Cardiac muscle cell (in vitro differentiated cells and primary cell): ENCODE data around the gene R3HDML. TPM values are rescaled to one million over a fixed set of nuclear protein-coding genes. Genes with fewer than 3 reads are reported as not detected.
"Not testable (repeated sequence)": the region's sequence is repeated elsewhere in the genome, so short reads cannot be mapped to it uniquely, and the experiment has no call there.

Experiments used
- DNase-seq, 2 donors: peaks; one replicate each; pipeline versions ENCODE4 v3.0.0 to v3.0.0-alpha.2; 2010 to 2017; ENCODE audit warnings: low read depth in 1 of 2, low spot score in 1 of 2
- H3K27ac ChIP-seq: fragments of 200-600 bp; sonication (generic); 2 replicates; pipeline ENCODE4 v1.5.1; 2016
- H3K27me3 ChIP-seq: fragments of 200-600 bp; sonication (generic); 2 replicates; pipeline ENCODE4 v1.6.0; 2016; ENCODE audit warnings: control low read depth
- H3K36me3 ChIP-seq: fragments of 200-600 bp; sonication (generic); 2 replicates; pipeline ENCODE4 v1.5.1; 2016; ENCODE audit warnings: control low read depth
- H3K4me1 ChIP-seq: fragments of 200-600 bp; sonication (generic); 2 replicates; pipeline ENCODE4 v1.8.1; 2017; ENCODE audit warnings: low read depth, mild to moderate bottlenecking, mixed run types
- H3K4me3 ChIP-seq: fragments of 200-600 bp; sonication (generic); 2 replicates; pipeline ENCODE4 v1.5.1; 2016; ENCODE audit warnings: mild to moderate bottlenecking
- H3K9me3 ChIP-seq: fragments of 200-600 bp; sonication (generic); 2 replicates; pipeline ENCODE4 v1.5.1; 2017; ENCODE audit warnings: low read depth, mild to moderate bottlenecking, control low read depth
- CTCF ChIP-seq: IDR thresholded peaks from 2 replicates; pipeline ENCODE4 v1.5.1; 2012; ENCODE audit warnings: low read depth, mild to moderate bottlenecking, low read length
- polyA plus RNA-seq: library from polyadenylated mRNA; unstranded; fragments of >200 nt; fragmentation: Nextera tagmentation; extraction: Ambion mirVana; gene quantifications from 2 replicates; pipeline ENCODE4 v1.2.1, GENCODE V29; 2016
- total RNA-seq: library from RNA; depleted of rRNA; stranded (reverse); fragments of >200 nt; gene quantifications from 2 replicates; pipeline ENCODE4 v1.2.3, GENCODE V29; 2016

The R3HDML gene
- total and polyA plus RNA-seq, 2 experiments from 2014 or later = not detected

- no peaks in the 10 kb centered on the region for H3K4me1 ChIP-seq
- H3K4me3 ChIP-seq = no peak overlapping the region
- no peaks in the 10 kb centered on the region for H3K9me3 ChIP-seq
- no peaks in the 10 kb centered on the region for H3K27me3 ChIP-seq
- no peak overlapping the region for H3K27ac ChIP-seq
- no peak for DNase-seq
- no peak for TF ChIP-seq CTCF
- no peaks in the 10 kb centered on the region for H3K36me3 ChIP-seq
Measured at GRCh38 chr20:44345147-44345546, 8.3 kb downstream of the R3HDML start.

DNA sequence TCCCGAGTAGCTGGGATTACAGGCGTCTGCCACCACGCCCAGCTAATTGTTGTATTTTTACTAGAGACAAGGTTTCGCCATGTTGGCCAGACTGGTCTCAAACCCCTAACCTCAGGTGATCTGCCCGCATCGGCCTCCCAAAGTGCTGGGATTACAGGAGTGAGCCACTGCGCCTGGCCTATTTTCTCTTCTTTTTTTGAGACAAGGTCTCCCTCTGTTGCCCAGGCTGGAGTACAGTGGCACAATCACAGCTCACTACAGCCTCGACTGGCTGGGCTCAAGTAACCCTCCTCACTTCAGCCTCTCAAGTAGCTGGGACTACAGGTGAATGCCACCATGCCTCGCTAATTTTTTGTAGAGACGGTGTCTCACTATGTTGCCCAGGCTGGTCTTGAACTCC lies 9.1 kb downstream of the R3HDML start:
- not testable (repeated sequence) for H3K27me3 ChIP-seq, H3K27ac ChIP-seq, H3K36me3 ChIP-seq, DNase-seq, H3K9me3 ChIP-seq, H3K4me3 ChIP-seq, H3K4me1 ChIP-seq

DNA sequence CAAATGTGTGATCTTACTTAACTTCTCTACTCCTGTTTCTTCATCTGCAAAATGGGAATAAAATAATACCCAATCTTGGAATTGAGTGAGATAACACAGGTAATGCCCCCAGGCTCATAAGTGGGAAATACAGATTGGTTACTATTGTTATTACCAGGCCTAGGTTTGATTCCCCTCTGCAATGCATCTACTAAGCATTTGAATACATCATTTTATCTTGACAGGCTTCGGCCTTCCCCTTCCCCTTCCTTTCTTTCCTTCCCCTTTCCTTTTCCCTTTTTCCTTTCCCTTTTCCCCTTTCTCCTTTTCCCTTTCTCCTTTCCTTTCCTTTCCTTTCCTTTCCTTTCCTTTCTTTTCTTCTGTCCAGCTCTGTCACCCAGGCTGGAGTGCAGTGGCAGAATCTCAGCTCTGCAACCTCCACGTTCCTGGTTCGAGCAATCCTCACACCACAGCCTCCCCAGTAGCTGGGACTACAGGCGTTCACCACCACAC lies 11.4 kb downstream of the R3HDML start:
- TF ChIP-seq CTCF = no peak
- H3K4me1 ChIP-seq = no peaks in the 10 kb centered on the region
- DNase-seq = no peak
- H3K9me3 ChIP-seq = no peaks in the 10 kb centered on the region
- H3K27ac ChIP-seq = no peak overlapping the region
- H3K36me3 ChIP-seq = no peaks in the 10 kb centered on the region
- H3K4me3 ChIP-seq = no peak overlapping the region
- no peaks in the 10 kb centered on the region for H3K27me3 ChIP-seq

GRCh38 chr20:44349349-44349748 lies 12.5 kb downstream of the R3HDML start:
- Histone ChIP-seq H3K9me3 (no peaks in the 10 kb centered on the region), H3K36me3 (no peaks in the 10 kb centered on the region)

DNA sequence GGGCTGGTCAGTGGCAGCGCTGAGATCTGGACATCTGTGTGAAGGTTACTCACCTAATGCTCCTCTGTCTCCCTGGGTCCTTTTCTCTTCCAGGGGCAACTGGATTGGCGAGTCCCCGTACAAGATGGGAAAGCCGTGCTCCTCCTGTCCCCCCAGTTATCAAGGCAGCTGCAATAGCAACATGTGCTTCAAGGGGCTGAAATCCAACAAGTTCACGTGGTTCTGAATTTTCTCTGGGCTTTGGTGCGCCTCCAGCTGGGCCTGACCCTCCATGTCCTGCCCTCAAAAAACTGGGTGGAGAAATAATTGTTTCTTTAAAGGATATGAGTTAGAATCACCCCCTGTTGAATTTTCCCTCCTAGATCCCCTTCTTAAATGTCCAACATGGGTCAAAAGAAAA lies 13.7 kb downstream of the R3HDML start:
- Histone ChIP-seq H3K4me1 (no peaks in the 10 kb centered on the region), H3K27ac (no peak overlapping the region), H3K9me3 (no peaks in the 10 kb centered on the region), H3K36me3 (no peaks in the 10 kb centered on the region), H3K4me3 (no peak overlapping the region), H3K27me3 (no peaks in the 10 kb centered on the region)
- DNase-seq = no peak
- TF ChIP-seq CTCF = no peak

More at GRCh38 chr20:44349349-44349748, 12.5 kb downstream of the R3HDML start:
- H3K27ac ChIP-seq = no peak overlapping the region
- no peaks in the 10 kb centered on the region for H3K4me1 ChIP-seq
- H3K4me3 ChIP-seq = no peak overlapping the region
- no peak for TF ChIP-seq CTCF
- H3K27me3 ChIP-seq = no peaks in the 10 kb centered on the region
- DNase-seq = no peak

DNA sequence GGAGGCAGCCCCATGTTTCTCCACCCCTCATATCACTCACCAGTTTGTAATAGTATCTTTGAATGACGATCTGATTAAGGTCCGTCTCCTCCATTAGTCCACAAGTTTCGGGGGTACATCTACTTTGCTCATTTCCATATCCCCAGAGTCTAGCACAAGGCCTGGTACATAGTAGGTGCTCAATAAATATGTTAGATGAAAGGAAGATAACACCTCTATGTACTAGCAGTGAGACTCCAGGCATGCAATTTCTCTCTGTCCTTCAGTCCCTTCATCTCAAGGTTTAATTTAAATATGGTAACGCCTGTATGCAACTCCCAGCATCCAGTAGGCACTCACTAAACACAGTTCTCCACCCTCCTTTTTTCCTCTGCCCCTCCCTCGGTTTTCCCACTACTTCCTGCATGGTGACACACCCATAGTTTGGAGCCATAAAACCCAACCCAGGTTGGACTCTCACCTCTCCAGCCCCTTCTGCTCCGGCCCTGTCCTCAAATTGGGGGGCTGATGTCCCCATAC lies 18.2 kb downstream of the R3HDML start:
- DNase-seq = no peak
- no peak overlapping the region for H3K4me3 ChIP-seq
- no peaks in the 10 kb centered on the region for H3K36me3 ChIP-seq
- H3K27ac ChIP-seq = no peak overlapping the region
- H3K9me3 ChIP-seq = no peaks in the 10 kb centered on the region
- H3K27me3 ChIP-seq = no peaks in the 10 kb centered on the region
- no peak for TF ChIP-seq CTCF
- H3K4me1 ChIP-seq = no peaks in the 10 kb centered on the region
